Vagina (tissue), 2 donors: ENCODE results near the gene CKS1B. TPM values are rescaled to one million over a fixed set of nuclear protein-coding genes. Genes with fewer than 3 reads are reported as not detected.

Source experiments
- DNase-seq, 2 donors: peaks; one replicate each; pipeline ENCODE4 v3.0.0-alpha.2; 2017; ENCODE audit errors: extremely low spot score in 2 of 2
- H3K27ac ChIP-seq: fragments of 200-600 bp; sonication (generic); one replicate; pipeline ENCODE4 v1.5.1; 2019
- H3K27me3 ChIP-seq: fragments of 200-600 bp; sonication (generic); one replicate; pipeline ENCODE4 v1.5.1; 2019
- H3K36me3 ChIP-seq, 2 donors: fragments of 200-600 bp; sonication (generic); one replicate each; pipeline ENCODE4 v1.5.1; 2017 to 2019
- H3K4me1 ChIP-seq: fragments of 200-600 bp; sonication (generic); one replicate; pipeline ENCODE4 v1.5.1; 2019
- H3K4me3 ChIP-seq, 2 donors: fragments of 200-600 bp; sonication (generic); 1 replicate in 1 of 2; 2 replicates in 1 of 2; pipeline ENCODE4 v1.5.1; 2016 to 2019
- H3K9me3 ChIP-seq: fragments of 200-600 bp; sonication (generic); one replicate; pipeline ENCODE4 v1.5.1; 2019
- CTCF ChIP-seq, 3 experiments: fragments of 450-650 bp in 2 of 3; fragments of 200-600 bp in 1 of 3; sonication (generic) in 1 of 3; IDR thresholded peaks; one replicate each; pipeline ENCODE4 v1.5.1; 2017 to 2019; ENCODE audit warnings: antibody characterized with exemption in 3 of 3, mild to moderate bottlenecking in 2 of 3, moderate library complexity in 2 of 3
- POLR2A ChIP-seq, 2 donors: fragments of 450-650 bp; IDR thresholded peaks; one replicate each; pipeline ENCODE4 v1.6.1; 2017; ENCODE audit warnings: antibody characterized with exemption in 2 of 2, mild to moderate bottlenecking in 2 of 2, moderate library complexity in 2 of 2
- POLR2AphosphoS5 ChIP-seq, 2 donors: sonication (generic); formaldehyde crosslinking; IDR thresholded peaks; one replicate each; pipeline ENCODE4 v1.9.0; 2017; ENCODE audit warnings: antibody characterized with exemption in 2 of 2, mild to moderate bottlenecking in 2 of 2, low read depth in 1 of 2; ENCODE audit not compliant: insufficient read depth in 1 of 2
- intact Hi-C: fragments of 100-400 bp; cut with DNase I; formaldehyde crosslinking; loops from one replicate; pipeline ENCODE4 v1.15.1; 2023
- microRNA-seq: library from miRNA; unstranded; fragments of <30 nt; microRNA quantifications from one replicate; pipeline ENCODE4, GENCODE V29; 2017; ENCODE audit warnings: borderline number of aligned reads, borderline replicate concordance
- small RNA-seq: library from RNA; depleted of rRNA; stranded (forward); fragments of <200 nt; gene quantifications from one replicate; pipeline ENCODE3, GENCODE V24; 2016
- total RNA-seq: library from RNA; depleted of rRNA; stranded (reverse); fragments of >200 nt; gene quantifications from one replicate; pipeline ENCODE4 v1.2.3, GENCODE V29; 2016

Gene CKS1B
- total RNA-seq, 1 donor from 2014 or later: 30.4 TPM

GRCh38 chr1:155026154-155026553 is 51.7 kb downstream of the CKS1B start:
- no peak overlapping the region for H3K4me3 ChIP-seq
- no peaks in the 10 kb centered on the region for H3K4me1 ChIP-seq
- intact Hi-C loops: no loop called here
- no peaks in the 10 kb centered on the region for H3K27me3 ChIP-seq
- no peaks in the 10 kb centered on the region for H3K9me3 ChIP-seq
- no peak for TF ChIP-seq POLR2AphosphoS5 (IDR thresholded peaks at IDR 0.05; ENCODE audit: insufficient read depth in 1 of 2, low read depth in 1 of 2)
- no peak for TF ChIP-seq CTCF (IDR thresholded peaks at IDR 0.05)
- no peak for TF ChIP-seq POLR2A (IDR thresholded peaks at IDR 0.05)
- no peak overlapping the region for H3K27ac ChIP-seq
- DNase-seq: no peak
- no peaks in the 10 kb centered on the region for H3K36me3 ChIP-seq

- no peaks in the 10 kb centered on the region for H3K9me3 ChIP-seq
- no peaks in the 10 kb centered on the region for H3K36me3 ChIP-seq
- no peak overlapping the region for H3K4me3 ChIP-seq
- H3K4me1 ChIP-seq: no peaks in the 10 kb centered on the region
- H3K27ac ChIP-seq: no peak overlapping the region
- H3K27me3 ChIP-seq: no peaks in the 10 kb centered on the region
- no peak for DNase-seq
- intact Hi-C loops: no loop called here
- TF ChIP-seq POLR2A (IDR thresholded peaks at IDR 0.05): no peak
Observed at GRCh38 chr1:155026588-155026987, 52.1 kb downstream of the CKS1B start.

Small RNA genes lying within 50 kb of the gene (microRNA-seq; reads per million reads assigned to microRNA genes)
- not detected for gene MIR4258

Small RNA genes lying within 50 kb of the gene (small RNA-seq; reads per million reads assigned to genes)
- gene MIR4258: not detected
- not detected for gene RF00017

Other genes starting within 250 kb of the CKS1B start
- 7.4 TPM for gene KCNN3, start 104.4 kb upstream of the CKS1B start, total RNA-seq
- gene PMVK, start 38.0 kb upstream of the CKS1B start, total RNA-seq: 20.6 TPM
- gene PBXIP1, start 18.6 kb upstream of the CKS1B start, total RNA-seq: 56.5 TPM
- gene PYGO2, start 12.9 kb upstream of the CKS1B start, total RNA-seq: 19.2 TPM
- 110 TPM for gene SHC1, start 3.9 kb upstream of the CKS1B start, total RNA-seq
- gene FLAD1, start 8.7 kb downstream of the CKS1B start, total RNA-seq: 20.6 TPM
- not detected for gene LENEP, start 18.9 kb downstream of the CKS1B start, total RNA-seq
- gene ZBTB7B, start 28.1 kb downstream of the CKS1B start, total RNA-seq: 77.6 TPM
- 7.9 TPM for gene DCST2, start 59.1 kb downstream of the CKS1B start, total RNA-seq
- gene DCST1, start 59.1 kb downstream of the CKS1B start, total RNA-seq: not detected
- 193 TPM for gene ADAM15, start 76.6 kb downstream of the CKS1B start, total RNA-seq
- gene EFNA4, start 89.1 kb downstream of the CKS1B start, total RNA-seq: 13.8 TPM
- gene EFNA3, start 104.2 kb downstream of the CKS1B start, total RNA-seq: 22.3 TPM
- 57.9 TPM for gene EFNA1, start 153.2 kb downstream of the CKS1B start, total RNA-seq
- gene SLC50A1, start 161.2 kb downstream of the CKS1B start, total RNA-seq: 11.8 TPM
- gene DPM3, start 165.8 kb downstream of the CKS1B start, total RNA-seq: 114 TPM
- gene KRTCAP2, start 198.6 kb downstream of the CKS1B start, total RNA-seq: 117 TPM
- gene TRIM46, start 199.2 kb downstream of the CKS1B start, total RNA-seq: 2.7 TPM
- gene THBS3, start 233.2 kb downstream of the CKS1B start, total RNA-seq: 27.3 TPM
- gene MTX1, start 234.0 kb downstream of the CKS1B start, total RNA-seq: 29.5 TPM